ENCODE measurements around the gene RIOX2.

The RIOX2 gene

DNA sequence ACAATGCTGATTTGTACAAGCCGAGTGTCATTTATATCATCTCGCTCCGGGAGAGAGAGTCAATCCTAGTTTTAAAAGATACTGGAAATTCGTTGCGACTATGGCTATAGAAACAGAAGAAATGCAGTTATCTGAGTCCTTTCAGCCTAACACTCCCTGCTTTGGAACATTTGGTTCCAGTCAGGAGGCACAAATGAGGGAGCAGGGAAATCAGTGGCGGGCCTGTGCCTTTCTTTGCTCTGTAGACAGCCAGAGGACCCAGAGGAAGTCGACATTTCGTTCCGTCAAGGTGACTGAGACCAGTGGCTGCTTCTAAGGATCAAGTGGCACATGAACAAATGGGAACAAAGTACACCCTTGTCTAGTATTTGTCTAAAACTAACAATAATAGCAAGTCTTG, 745 bp upstream of the RIOX2 start:
- Histone ChIP-seq H3K27me3 (ENCODE audit: insufficient read depth, low read depth, severe bottlenecking) (no peaks in the 10 kb centered on the region), H3K27ac (peak overlapping the region; percentile 56), H3K4me3 (ENCODE audit: low read depth, low read length) (peak overlapping the region; percentile 52), H3K36me3 (no peaks in the 10 kb centered on the region; the same call in 1 of the 2 replicates), H3K9me3 (ENCODE audit: severe bottlenecking) (no peaks in the 10 kb centered on the region)
- DNase-seq: no peak
- TF ChIP-seq, protein P1, sequence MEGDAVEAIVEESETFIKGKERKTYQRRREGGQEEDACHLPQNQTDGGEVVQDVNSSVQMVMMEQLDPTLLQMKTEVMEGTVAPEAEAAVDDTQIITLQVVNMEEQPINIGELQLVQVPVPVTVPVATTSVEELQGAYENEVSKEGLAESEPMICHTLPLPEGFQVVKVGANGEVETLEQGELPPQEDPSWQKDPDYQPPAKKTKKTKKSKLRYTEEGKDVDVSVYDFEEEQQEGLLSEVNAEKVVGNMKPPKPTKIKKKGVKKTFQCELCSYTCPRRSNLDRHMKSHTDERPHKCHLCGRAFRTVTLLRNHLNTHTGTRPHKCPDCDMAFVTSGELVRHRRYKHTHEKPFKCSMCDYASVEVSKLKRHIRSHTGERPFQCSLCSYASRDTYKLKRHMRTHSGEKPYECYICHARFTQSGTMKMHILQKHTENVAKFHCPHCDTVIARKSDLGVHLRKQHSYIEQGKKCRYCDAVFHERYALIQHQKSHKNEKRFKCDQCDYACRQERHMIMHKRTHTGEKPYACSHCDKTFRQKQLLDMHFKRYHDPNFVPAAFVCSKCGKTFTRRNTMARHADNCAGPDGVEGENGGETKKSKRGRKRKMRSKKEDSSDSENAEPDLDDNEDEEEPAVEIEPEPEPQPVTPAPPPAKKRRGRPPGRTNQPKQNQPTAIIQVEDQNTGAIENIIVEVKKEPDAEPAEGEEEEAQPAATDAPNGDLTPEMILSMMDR (IDR thresholded peaks at IDR 0.05; ENCODE audit: low read depth, low read length): no peak

DNA sequence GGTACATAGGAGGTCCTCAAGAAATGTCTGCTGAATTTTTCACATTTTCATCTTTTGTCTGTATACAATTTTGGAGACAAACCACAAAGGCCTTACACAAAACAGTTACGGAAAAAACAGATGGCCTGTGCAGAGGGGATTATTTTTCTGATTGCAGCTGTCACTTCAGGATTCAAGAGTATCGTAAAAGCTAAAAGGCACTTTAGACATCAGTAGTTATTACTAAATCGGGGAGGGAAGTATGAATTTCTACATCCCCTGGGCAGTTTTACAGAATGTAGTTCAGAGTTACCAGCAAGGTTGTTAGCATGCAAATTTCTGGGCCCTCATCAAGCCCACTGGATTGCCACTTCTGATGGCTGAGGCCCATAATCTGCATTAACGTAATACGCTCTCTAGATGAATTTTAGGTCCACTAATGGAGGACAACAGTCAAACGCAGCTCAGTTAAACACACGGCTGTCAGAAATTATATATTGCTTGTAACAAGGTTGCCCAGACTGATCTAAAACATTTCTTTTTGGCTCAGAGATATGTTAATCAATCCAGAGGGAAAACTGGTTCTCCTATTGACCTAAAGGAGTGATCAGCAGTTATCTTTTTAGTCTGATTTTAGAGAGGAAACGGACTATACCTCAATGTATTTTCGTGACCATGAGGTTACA, 1.1 kb downstream of the RIOX2 start:
- peak overlapping the region; percentile 84 for H3K27ac ChIP-seq
- peaks cover 18% of the 10 kb centered on the region for H3K36me3 ChIP-seq
- peak overlapping the region; percentile 52 for H3K4me3 ChIP-seq (ENCODE audit: low read depth, low read length)
- no peaks in the 10 kb centered on the region for H3K9me3 ChIP-seq (ENCODE audit: severe bottlenecking)
- TF ChIP-seq, protein P1 (IDR thresholded peaks at IDR 0.05; ENCODE audit: low read depth, low read length): no peak
- H3K27me3 ChIP-seq (ENCODE audit: insufficient read depth, low read depth, severe bottlenecking): no peaks in the 10 kb centered on the region
- DNase-seq: no peak

DNA sequence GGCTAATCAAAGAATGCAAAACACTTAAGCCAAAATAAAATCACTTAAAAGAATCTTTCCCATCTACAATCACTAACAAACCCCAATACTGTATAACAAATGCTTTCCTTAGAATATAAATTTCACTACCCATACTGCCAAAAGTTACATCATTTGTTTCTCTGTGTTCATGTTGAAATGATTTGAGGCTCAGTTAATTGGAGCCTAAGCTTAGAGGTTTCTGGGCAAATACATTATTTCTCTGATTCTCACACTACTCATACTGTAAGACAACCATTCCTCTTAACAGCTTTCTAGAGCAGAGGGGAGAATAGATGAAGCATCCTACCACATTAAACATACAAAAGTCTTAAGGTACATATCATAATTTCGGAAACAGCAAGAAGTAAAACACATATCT, 2.1 kb downstream of the RIOX2 start:
- no peaks in the 10 kb centered on the region for H3K9me3 ChIP-seq (ENCODE audit: severe bottlenecking)
- H3K4me3 ChIP-seq (ENCODE audit: low read depth, low read length): peak overlapping the region; percentile 52; the same call in 1 of the 2 replicates
- peaks cover 25% of the 10 kb centered on the region for H3K36me3 ChIP-seq
- TF ChIP-seq, protein P1 (IDR thresholded peaks at IDR 0.05; ENCODE audit: low read depth, low read length): no peak
- peak overlapping the region; percentile 84 for H3K27ac ChIP-seq
- DNase-seq: no peak
- no peaks in the 10 kb centered on the region for H3K27me3 ChIP-seq (ENCODE audit: insufficient read depth, low read depth, severe bottlenecking)

DNA sequence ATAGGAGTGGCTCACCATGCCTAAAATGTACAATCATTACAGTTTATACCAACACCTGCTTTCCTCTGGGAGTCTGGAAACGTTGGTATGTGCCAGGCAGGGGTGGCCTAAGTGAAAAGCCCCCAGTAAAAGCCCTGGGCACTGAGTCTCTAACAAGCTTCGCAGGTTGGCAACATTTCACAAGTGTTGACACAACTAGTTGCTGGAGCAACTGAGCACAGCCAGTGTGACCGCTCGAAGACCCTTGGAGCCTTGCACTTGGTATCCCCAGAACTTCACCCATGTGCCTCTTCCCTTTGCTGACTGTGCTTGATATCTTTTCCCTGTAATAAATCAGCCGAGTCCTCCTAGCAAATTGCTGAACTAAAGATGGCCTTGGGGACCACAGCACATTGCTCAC, 2.7 kb downstream of the RIOX2 start:
- H3K4me3 ChIP-seq (ENCODE audit: low read depth, low read length): no peak overlapping the region
- no peak for DNase-seq
- H3K9me3 ChIP-seq (ENCODE audit: severe bottlenecking): no peaks in the 10 kb centered on the region
- H3K27me3 ChIP-seq (ENCODE audit: insufficient read depth, low read depth, severe bottlenecking): no peaks in the 10 kb centered on the region
- TF ChIP-seq, protein P1 (IDR thresholded peaks at IDR 0.05; ENCODE audit: low read depth, low read length): no peak
- peaks cover 29% of the 10 kb centered on the region for H3K36me3 ChIP-seq
- H3K27ac ChIP-seq: no peak overlapping the region

DNA sequence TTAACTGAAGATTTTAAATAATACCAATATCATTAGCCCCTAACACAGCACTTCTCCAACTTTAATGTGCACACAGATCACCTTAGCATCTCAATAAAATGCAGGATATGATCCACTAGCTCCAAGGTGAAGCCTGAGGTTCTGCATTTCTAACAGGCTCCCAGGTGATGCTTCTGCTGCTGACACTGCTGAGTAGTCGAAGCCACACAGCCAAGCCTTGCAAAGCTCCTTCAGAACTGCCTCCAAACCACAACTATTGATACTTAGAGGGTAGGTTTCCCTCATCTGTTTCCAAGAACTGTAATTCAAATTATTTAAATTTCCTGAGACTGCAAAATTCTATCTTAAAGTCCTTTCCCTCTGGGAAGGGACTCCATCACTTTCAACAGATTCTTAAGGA, 3.9 kb downstream of the RIOX2 start:
- TF ChIP-seq, protein P1 (IDR thresholded peaks at IDR 0.05; ENCODE audit: low read depth, low read length): no peak
- Histone ChIP-seq H3K27me3 (ENCODE audit: insufficient read depth, low read depth, severe bottlenecking) (no peaks in the 10 kb centered on the region), H3K9me3 (ENCODE audit: severe bottlenecking) (no peaks in the 10 kb centered on the region), H3K4me3 (ENCODE audit: low read depth, low read length) (no peak overlapping the region), H3K27ac (no peak overlapping the region), H3K36me3 (peaks cover 38% of the 10 kb centered on the region)
- no peak for DNase-seq

DNA sequence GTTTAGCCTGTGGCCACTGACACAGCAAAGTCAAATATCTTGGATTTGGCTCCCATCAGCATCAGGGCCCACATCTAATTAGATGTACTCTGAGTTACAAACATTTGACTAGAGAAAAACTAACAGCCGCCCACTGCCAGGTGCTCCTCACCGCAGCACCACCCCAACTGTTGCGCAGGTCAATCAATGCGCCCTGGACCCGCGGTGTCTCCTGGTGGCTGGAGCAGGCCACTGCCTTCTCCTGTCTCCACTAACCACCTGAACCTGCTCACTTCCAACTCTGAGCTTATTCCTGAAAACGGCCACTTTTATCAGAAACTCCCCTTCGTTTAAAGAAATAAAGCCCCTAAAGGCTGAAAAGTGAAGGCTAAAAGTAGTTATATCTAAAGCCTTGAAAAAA, 4.3 kb downstream of the RIOX2 start:
- H3K4me3 ChIP-seq (ENCODE audit: low read depth, low read length): no peak overlapping the region
- peak; percentile 45 for DNase-seq
- TF ChIP-seq, protein P1 (IDR thresholded peaks at IDR 0.05; ENCODE audit: low read depth, low read length): peak; percentile 71
- H3K27me3 ChIP-seq (ENCODE audit: insufficient read depth, low read depth, severe bottlenecking): no peaks in the 10 kb centered on the region
- no peak overlapping the region for H3K27ac ChIP-seq
- H3K9me3 ChIP-seq (ENCODE audit: severe bottlenecking): no peaks in the 10 kb centered on the region
- peaks cover 42% of the 10 kb centered on the region for H3K36me3 ChIP-seq

Measured in WERI-Rb-1 (cell line).